OCI-M2 (cell line): ENCODE results near the gene ANKRD55.
"Not testable (repeated sequence)": the region's sequence is repeated elsewhere in the genome, so short reads cannot be mapped to it uniquely, and the experiment has no call there.

ENCODE experiments used
- DNase-seq: peaks from one replicate; lab custom pipeline; 2025; ENCODE audit not compliant: unreplicated experiment; lab: John Stamatoyannopoulos, UW

The ANKRD55 gene

GRCh38 chr5:56110646-56111403 lies 122.3 kb downstream of the ANKRD55 start:
- no peak for DNase-seq

DNA sequence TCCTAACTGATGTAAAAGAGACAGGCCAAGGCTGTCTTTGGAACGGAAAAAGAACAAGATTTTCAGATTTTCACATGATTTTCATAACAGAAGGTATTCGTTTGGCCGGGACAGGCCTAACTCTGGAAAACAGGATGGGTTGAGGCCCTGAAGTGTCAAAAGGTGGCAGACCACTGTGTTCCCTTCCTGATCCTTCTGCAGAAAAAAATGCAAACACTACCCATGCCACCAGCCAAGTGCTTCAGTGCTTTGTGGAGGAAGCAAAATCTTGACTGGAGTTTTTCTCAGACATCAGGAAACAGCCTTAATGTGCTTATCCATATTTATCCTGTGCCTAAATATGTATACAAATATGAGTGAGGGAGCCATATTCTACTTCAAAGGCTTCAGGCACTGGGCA lies 124.9 kb downstream of the ANKRD55 start:
- DNase-seq, result no peak

DNA sequence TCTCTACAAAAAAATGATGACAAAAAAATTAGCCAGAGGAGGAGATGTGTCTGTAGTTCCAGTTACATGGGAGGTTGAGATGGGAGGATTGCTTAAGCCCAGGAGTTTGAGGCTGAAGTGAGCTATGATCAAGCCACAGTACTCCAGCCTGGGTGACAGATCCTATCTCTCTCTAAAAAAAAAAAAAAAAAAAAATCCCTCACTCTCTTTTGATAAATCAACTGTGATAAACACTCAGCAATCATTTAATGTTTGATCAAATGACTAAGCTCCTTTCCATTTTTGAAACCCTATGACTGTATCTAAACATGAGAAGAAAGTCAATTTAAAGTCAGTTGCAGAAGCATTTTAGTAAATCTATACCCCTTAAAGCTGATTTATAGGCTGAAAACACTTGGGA lies 126.3 kb downstream of the ANKRD55 start:
- DNase-seq, result no peak

GRCh38 chr5:56105511-56106291 lies 127.4 kb downstream of the ANKRD55 start:
- no peak for DNase-seq

DNA sequence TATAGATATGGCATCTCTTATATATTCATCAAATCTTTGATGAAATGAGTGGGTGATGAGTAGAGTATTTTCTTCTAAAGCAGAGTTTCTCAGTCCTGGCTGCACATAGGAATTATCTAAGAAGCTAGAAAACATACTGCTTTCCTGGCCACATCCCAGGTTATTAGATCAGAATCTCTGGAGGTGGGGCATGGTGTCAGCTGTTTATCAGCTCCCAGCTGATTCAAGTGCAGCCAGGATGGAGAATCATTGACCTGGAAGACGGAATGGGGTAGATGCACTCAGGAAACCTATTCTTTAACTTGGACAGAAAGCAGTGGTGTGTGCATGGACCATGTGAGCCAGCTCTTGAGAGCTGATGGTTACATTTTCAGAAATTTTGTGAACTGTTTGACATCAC lies 130.2 kb downstream of the ANKRD55 start:
- no peak for DNase-seq

GRCh38 chr5:56102207-56102606 lies 130.9 kb downstream of the ANKRD55 start:
- not testable (repeated sequence) for DNase-seq

DNA sequence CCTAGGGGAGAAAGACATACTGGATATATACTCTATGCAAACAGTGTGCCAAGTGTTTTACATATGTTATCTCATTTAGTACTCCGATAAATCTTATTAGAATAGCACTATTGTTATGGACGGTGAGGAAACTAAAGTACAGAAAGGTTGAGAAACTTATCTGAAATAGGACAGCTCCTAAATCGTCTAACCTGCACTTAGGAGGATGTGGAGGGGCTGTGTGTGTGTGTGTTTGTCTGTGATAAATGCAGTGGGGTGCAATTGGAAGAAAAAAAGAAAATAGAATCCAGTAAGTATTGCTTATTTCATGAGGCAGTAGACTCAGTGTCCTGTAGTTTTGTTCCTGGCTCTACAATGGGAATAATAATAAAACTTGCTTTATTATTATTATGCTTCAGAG lies 131.9 kb downstream of the ANKRD55 start:
- DNase-seq, result no peak

DNA sequence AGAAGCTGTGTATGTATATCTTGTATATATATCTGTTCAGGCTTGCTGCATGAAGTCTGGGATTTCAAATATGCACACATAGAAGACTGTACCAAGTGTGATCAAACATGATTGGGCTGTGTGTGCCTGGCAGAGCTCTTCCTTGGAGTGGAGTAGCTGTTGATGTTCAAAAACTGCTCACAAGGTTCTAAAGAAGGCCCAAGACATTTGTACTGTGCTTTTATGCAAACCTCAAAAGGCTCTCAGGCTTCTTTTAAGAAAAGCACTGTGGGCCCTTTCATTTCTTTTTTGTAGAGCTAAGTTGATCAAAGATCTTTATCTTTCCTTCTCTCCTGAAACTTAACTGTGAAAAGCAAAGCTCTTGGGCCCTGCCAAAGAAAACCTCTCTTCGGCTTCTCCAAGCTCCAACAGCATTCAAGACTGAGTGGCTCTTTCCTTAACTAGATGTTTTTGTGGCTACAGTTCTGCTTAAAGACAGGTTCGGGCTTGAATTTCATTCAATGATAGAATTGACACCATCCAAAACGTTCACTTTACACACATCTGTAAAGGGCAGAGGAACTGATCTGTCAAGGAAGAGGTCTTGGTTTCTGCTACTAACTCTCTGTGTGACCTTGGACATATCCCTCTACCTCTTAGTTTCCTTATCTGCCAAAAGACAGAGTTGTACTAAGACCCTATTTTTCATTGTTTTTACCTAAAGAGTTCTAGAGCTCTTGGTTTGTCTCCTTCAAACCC lies 132.5 kb downstream of the ANKRD55 start:
- no peak for DNase-seq

DNA sequence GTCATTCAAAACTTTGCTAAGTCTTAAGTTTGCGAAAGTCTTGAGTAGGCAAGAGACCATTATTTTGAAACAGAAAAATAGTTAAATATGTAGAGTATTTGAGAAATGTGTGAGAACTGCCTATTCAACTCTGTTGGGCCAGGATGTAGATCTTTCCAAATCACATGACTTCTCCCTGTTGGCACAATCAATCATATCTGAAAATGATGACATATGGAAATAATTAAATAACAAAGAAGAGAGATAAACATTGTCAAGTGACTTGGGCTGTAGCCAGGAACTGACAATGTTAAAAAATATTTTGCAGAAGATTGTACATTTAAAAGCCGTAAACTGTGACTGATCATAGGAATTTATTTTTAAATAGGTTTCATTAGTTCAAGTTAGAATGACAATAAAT lies 133.8 kb downstream of the ANKRD55 start:
- DNase-seq, result no peak

DNA sequence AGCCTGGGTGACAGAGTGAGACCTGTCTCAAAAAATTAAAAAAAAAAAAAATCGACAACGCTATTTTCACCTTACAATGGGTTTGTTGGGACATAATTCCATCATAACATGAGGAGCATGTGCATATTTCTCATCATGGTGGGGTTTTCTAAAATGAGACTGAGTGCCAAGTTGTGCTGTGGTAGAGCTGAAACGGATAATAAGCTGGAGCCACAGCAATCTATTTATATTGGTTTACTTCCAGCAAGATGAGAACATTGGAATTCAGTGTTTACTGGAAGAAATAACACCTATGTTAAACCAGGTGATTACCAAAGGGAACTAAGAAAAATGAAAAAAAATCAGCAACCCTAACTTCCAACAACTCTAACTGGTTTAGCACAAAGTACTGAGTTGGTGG lies 136.1 kb downstream of the ANKRD55 start:
- no peak for DNase-seq

DNA sequence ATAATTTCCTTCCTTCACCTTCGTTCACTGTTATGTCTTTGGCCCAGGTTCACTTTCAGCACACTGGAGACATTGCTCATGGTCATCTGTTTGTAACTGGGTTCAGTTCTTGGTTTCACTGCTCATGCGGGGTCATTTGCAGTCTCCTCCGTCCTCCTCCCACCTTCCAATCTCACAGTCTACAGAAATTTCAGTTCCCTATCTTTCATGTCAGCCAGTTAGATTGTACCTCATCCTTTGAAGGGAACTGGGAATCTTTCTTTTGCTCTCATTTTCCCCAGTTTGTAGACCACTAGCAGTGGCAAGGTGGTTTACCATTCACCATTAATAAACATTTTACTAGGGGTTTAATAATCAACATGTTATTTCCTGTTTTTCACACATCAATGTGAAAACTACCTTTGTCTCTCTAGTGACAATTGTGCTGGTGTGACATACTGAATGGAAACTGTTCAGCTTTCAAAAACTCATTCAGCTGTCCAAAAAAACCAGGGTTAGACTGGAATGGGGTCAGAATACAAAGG lies 137.5 kb downstream of the ANKRD55 start:
- no peak for DNase-seq

DNA sequence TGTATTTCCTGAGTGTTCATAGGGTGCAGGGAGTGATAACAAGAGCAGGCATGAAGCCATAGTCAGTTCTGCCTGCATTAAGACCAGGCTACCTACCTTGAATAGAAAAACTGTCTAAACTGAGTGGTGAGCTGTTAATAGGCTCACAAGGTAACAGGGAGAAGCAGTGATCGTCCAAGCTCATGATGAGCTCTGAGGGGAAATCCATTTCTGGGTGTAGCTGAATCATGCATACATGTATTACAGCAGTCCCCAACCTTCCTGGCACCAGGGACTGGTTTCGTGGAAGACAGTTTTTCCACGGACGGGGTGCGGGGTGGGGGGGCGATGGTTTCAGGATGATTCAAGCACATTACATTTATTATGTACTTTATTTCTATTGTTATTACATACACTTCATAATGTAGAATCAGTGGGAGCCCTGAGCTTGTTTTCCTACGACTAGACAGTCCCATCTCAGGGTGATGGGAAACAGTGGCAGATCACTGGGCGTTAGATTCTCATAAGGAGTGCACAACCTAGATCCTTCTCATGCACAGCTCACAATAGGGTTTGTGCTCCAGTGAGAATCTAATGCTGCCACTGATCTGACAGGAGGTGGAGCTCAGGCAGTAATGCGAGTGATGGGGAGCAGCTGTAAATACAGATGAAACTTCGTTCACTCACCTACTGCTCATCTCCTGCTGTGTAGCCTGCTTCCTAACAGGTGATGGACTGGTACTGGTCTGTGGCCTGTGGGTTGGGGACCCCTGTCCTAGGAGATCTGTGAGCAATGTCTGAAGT lies 138.4 kb downstream of the ANKRD55 start:
- no peak for DNase-seq

DNA sequence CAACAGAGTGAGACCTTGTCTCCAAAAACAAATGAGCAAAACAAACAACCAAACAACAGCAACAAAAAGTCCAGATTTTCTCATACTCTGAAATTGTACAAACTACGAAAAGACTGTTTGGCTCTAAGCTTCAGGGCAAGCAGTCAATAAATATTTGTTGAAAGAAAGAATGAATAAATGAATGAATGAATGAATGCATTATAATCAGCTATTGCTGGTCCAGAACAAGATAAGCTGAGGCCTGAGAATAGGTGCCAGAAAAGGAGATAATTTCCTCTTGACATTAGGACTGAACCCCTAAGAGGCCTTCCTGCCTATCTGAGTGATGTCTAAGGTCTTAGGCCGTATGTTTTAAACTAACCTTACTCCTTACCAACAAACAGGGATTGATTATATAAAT lies 139.2 kb downstream of the ANKRD55 start:
- no peak for DNase-seq

DNA sequence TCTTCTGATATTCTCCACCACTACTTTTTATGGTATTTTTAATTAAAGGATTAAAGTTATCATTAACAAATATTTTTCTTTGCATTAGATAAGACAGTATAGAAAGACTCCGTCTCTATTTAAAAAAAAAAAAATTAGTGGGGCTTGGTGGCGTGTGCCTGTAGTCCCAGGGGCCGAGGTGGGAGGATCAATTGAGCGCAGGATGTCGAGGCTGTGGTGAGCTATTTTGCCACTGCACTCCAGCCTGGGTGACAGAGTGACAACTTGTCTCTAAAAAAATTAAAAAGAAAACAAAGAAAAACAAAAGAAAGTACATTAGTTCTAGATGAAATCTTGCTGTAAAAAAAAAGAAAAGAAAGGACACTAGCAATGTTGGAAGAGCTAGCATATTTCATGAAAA lies 141.0 kb downstream of the ANKRD55 start:
- DNase-seq, result no peak

GRCh38 chr5:56091664-56092063 lies 141.5 kb downstream of the ANKRD55 start:
- no peak for DNase-seq

DNA sequence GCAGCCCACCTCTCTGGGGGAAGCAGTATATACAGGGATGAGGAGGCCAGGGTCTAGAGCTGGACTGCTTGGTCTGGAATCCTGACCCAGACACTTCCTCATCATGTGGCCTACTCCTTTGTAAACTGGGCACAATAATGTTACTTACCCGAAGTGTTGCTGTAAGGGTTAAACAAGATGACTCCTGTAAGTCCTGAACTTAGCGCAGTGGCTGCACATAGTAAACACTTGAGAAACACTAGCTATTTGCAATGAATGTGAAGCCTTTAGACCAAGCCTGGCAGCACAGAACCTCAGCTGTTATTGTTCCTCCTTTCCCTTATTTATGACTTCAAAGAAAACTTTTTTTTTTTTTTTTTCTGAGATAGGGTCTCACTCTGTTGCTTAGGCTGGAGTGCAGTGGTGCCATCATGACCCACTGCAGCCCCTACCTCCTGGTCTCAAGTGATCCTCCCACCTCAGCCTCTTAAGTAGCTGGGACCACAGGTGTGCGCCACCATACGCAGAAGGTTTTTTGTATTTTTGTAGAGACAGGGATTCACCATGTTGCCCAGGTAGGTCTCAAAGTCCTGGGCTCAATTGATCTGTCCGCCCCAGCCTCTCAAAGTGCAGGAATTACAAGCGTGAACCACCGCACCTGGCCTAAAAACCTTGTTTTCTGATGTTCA lies 142.2 kb downstream of the ANKRD55 start:
- DNase-seq, result no peak

DNA sequence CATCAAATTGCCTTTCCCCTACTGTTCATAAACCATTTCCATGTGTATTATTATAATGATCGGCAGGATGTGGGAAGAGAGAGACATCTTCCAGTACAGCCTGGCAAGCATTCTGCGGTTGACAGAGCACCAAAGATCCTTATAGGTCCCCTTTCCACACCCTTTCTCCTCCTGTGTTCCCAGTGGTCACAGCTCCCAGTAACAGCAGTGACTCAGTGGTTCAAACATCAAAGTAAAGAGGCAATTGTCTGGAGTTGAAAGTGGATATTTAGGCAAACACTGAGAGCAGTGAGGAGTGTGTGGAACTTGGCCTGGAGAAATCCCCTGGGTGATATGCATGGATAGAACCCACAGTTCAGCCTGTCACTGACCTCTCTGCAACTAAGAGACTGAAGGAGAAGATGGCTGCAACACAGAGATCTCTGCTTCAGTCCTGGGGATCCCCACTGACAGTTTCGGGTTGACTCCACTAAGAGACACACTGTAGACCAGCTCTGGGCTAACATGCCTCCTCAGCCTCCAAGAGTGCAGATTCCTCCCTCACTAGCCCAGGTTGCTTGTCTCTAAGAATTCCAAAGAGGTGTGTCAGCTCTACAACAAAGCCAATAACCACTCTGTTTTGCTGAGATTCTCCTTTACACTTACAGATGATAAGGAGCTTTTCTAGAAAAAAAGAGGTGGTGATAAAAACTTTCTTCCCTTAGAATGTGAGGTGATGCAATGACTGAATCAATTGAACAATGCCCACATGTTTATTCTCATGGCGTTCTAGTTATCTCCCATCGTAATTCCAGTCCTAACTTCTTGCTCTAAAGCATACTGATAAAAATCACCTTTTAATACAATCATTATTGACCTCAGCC lies 143.9 kb downstream of the ANKRD55 start:
- no peak for DNase-seq

- no peak for DNase-seq
Observed at GRCh38 chr5:56088431-56088949, 144.6 kb downstream of the ANKRD55 start.

- DNase-seq, result no peak
Observed at GRCh38 chr5:56085193-56085592, 147.9 kb downstream of the ANKRD55 start.
